K562 (cell line): Measurements from ENCODE around the gene RABL6. TPM values are rescaled to one million over a fixed set of nuclear protein-coding genes. Genes with fewer than 3 reads are reported as not detected.
"Not testable (repeated sequence)": the region's sequence is repeated elsewhere in the genome, so short reads cannot be mapped to it uniquely, and the experiment has no call there.

Source experiments
- ATAC-seq: fragments of 200-7000 bp; cut with Tn5 transposase; 3 replicates; pipeline ENCODE4 v1.9.1; 2020; ENCODE audit warnings: moderate library complexity
- BruUV-seq: library from RNA; stranded (reverse); fragments of 400-500 nt; replicated peaks from 2 replicates; lab custom pipeline; 2021; lab: Mats Ljungman, UMichigan
- CTCF ChIA-PET: fragments of 300-600 bp; formaldehyde crosslinking; extraction: SDS; loops from one replicate; lab custom pipeline; 2021; ENCODE audit warnings: low intra/inter-chr PET ratio; lab: Yijun Ruan, JAX
- POLR2A ChIA-PET: fragments of 300-600, 350-650 bp; sonication (Branson Sonifier 250); formaldehyde crosslinking; extraction: SDS; loops from one replicate; lab custom pipeline; 2021; ENCODE audit warnings: antibody characterized with exemption, inconsistent platforms; lab: Yijun Ruan, JAX
- DNase-seq, 4 experiments: peaks; one replicate each; pipeline versions ENCODE4 v3.0.0 to v3.0.0-alpha.2; 2011 to 2018; ENCODE audit warnings: low spot score in 3 of 4, mixed read lengths in 3 of 4; ENCODE audit errors: extremely low read depth in 1 of 4
- FAIRE-seq: peaks from 2 replicates; lab custom pipeline; 2011; peaks lifted over from hg19 to GRCh38; lab: Jason Lieb, UNC
- H2AFZ ChIP-seq: 2 replicates; pipeline ENCODE4 v1.6.0; 2011; ENCODE audit warnings: low read depth, low read length, control low read depth, inconsistent platforms
- H3K27ac ChIP-seq: fragments of 200-600 bp; 3 replicates; pipeline ENCODE4 v1.8.0; 2011; ENCODE audit warnings: low read depth, mild to moderate bottlenecking, control low read depth, inconsistent platforms, low read length, moderate library complexity, mixed read lengths; ENCODE audit errors: extremely low read depth
- H3K27me3 ChIP-seq, 2 experiments: fragments of 300-600 bp in 1 of 2; 2 replicates in 1 of 2; 3 replicates in 1 of 2; pipeline versions ENCODE4 v1.6.0 to v1.8.0; 2011; ENCODE audit warnings: inconsistent platforms in 2 of 2, low read length in 2 of 2, mild to moderate bottlenecking in 1 of 2, mixed read lengths in 1 of 2, moderate library complexity in 1 of 2; ENCODE audit not compliant: control insufficient read depth in 2 of 2, insufficient read depth in 2 of 2
- H3K36me3 ChIP-seq: fragments of 300-600 bp; 3 replicates; pipeline ENCODE4 v1.8.0; 2011; ENCODE audit warnings: mild to moderate bottlenecking, low read length, inconsistent platforms; ENCODE audit not compliant: control insufficient read depth, insufficient read depth
- H3K4me1 ChIP-seq, 2 experiments: fragments of 200-600 bp in 1 of 2; replicated peaks in 1 of 2; 2 replicates in 1 of 2; 3 replicates in 1 of 2; pipeline versions ENCODE4 v1.5.1 to v1.8.0; 2011; ENCODE audit warnings: inconsistent platforms in 2 of 2, low read length in 2 of 2, mild to moderate bottlenecking in 1 of 2, mixed read lengths in 1 of 2, moderate library complexity in 1 of 2; ENCODE audit not compliant: control insufficient read depth in 2 of 2, insufficient read depth in 2 of 2
- H3K4me2 ChIP-seq: 2 replicates; pipeline ENCODE4 v1.6.1; 2011; ENCODE audit warnings: low read length, control low read depth, inconsistent platforms, mixed read lengths; ENCODE audit not compliant: insufficient read depth
- H3K4me3 ChIP-seq: fragments of 200-600 bp; sonication (generic), shearing (Covaris generic); 2 replicates; pipeline ENCODE4 v1.5.1; 2016; ENCODE audit warnings: control low read depth, inconsistent platforms
- H3K79me2 ChIP-seq: fragments of 200-600 bp; 3 replicates; pipeline ENCODE4 v1.8.0; 2011; ENCODE audit warnings: low read length, inconsistent platforms; ENCODE audit not compliant: control insufficient read depth, insufficient read depth
- H3K9ac ChIP-seq, 2 experiments: 2 replicates each; pipeline versions ENCODE4 v1.6.0 to v1.6.1; 2011; ENCODE audit warnings: low read depth in 2 of 2, low read length in 2 of 2, control low read depth in 1 of 2, inconsistent platforms in 1 of 2, mild to moderate bottlenecking in 1 of 2, mixed read lengths in 1 of 2; ENCODE audit not compliant: insufficient read depth in 1 of 2
- H3K9me1 ChIP-seq: one replicate; pipeline ENCODE4 v1.6.0; 2011; ENCODE audit warnings: inconsistent platforms, mild to moderate bottlenecking, low read length, moderate library complexity; ENCODE audit not compliant: control insufficient read depth, insufficient read depth
- H3K9me3 ChIP-seq: replicated peaks from 2 replicates; pipeline ENCODE4 v1.5.1; 2011; ENCODE audit warnings: low read depth, low read length, inconsistent platforms; ENCODE audit not compliant: control insufficient read depth, insufficient read depth
- H4K20me1 ChIP-seq: replicated peaks from 2 replicates; pipeline ENCODE4 v1.6.1; 2011; ENCODE audit warnings: low read length, inconsistent platforms, mixed read lengths; ENCODE audit not compliant: control insufficient read depth, insufficient read depth
- BHLHE40 ChIP-seq: IDR thresholded peaks from 2 replicates; pipeline ENCODE4 v1.6.1; 2011; ENCODE audit warnings: low read length, improper control_type of control experiment
- FIP1L1 ChIP-seq: fragments of 200-400 bp; formaldehyde crosslinking; IDR thresholded peaks from 2 replicates; pipeline ENCODE4 v1.6.1; 2018; ENCODE audit warnings: mild to moderate bottlenecking, low read depth, low read length; ENCODE audit not compliant: poor library complexity, severe bottlenecking
- POLR2G ChIP-seq: fragments of 200-400 bp; formaldehyde crosslinking; IDR thresholded peaks from 2 replicates; pipeline ENCODE4 v1.6.1; 2017; ENCODE audit warnings: low read depth, mild to moderate bottlenecking, antibody characterized with exemption, low read length, moderate library complexity
- PTBP1 ChIP-seq: fragments of 200-400 bp; formaldehyde crosslinking; IDR thresholded peaks from 2 replicates; pipeline ENCODE4 v1.6.1; 2017; ENCODE audit warnings: low read depth, low read length
- RBFOX2 ChIP-seq: fragments of 200-400 bp; formaldehyde crosslinking; IDR thresholded peaks from 2 replicates; pipeline ENCODE4 v1.6.1; 2017; ENCODE audit warnings: low read depth, mild to moderate bottlenecking, low read length, moderate library complexity
- TAF15 ChIP-seq: fragments of 200-400 bp; formaldehyde crosslinking; IDR thresholded peaks from 2 replicates; pipeline ENCODE4 v1.6.1; 2017; ENCODE audit warnings: mild to moderate bottlenecking, low read depth, low read length, moderate library complexity
- USF2 ChIP-seq: sonication (generic); formaldehyde crosslinking; IDR thresholded peaks from 2 replicates; pipeline ENCODE4 v1.5.0; 2020; ENCODE audit warnings: missing genetic modification reagents
- ZC3H4 ChIP-seq: sonication (generic); formaldehyde crosslinking; IDR thresholded peaks from 2 replicates; pipeline ENCODE4 v1.9.0; 2021; ENCODE audit warnings: missing genetic modification reagents, borderline replicate concordance
- ZNF740 ChIP-seq, 3 experiments: fragments of 200-800 bp in 1 of 3; sonication (Bioruptor generic) in 1 of 3; sonication (generic) in 1 of 3; formaldehyde crosslinking in 1 of 3; IDR thresholded peaks; 2 replicates each; pipeline versions ENCODE4 v1.6.1 to v1.8.0; 2016 to 2022; ENCODE audit warnings: mild to moderate bottlenecking in 2 of 3, missing compliant biosample characterization in 2 of 3, missing genetic modification characterization in 2 of 3, missing genetic modification reagents in 1 of 3
- WGBS: fragments of 100-300 bp; shearing (Covaris generic); methylation state at CpG from one replicate; pipeline ENCODE4 v1.1.6; 2016; ENCODE audit warnings: low coverage, mixed read lengths; ENCODE audit not compliant: insufficient coverage; ENCODE audit errors: missing lambda C conversion rate; 5-methylcytosine and 5-hydroxymethylcytosine counted together
- in situ Hi-C: fragments of 300-500 bp; cut with MboI; formaldehyde crosslinking; loops from 4 replicates; pipeline ENCODE4 v1.15.0; 2018; ENCODE audit warnings: inconsistent platforms, mixed read lengths
- intact Hi-C: fragments of 100-400 bp; cut with micrococcal nuclease; formaldehyde crosslinking; loops from 2 replicates; pipeline ENCODE4 v1.14.2; 2022
- polyA plus RNA-seq, 8 experiments: library from polyadenylated mRNA; depleted of rRNA in 4 of 8; stranded (reverse) in 5 of 8; unstranded in 3 of 8; fragments of >200 nt; fragmentation: Nextera tagmentation in 2 of 8; fragmentation: Illumina TruSeq in 1 of 8; extraction: Ambion mirVana in 2 of 8; extraction: Trizol in 1 of 8; gene quantifications; 2 replicates each; pipeline versions ENCODE4 v1.2.1 to v1.2.3, GENCODE V29; 2011 to 2014; ENCODE audit warnings: inconsistent platforms in 1 of 8, missing spikeins in 1 of 8
- total RNA-seq, 7 experiments: library from RNA; depleted of rRNA in 6 of 7; stranded (reverse); fragments of >200 nt in 6 of 7; fragmentation: Illumina TruSeq in 2 of 7; extraction: Trizol in 2 of 7; gene quantifications; 2 replicates each; pipeline versions ENCODE4 v1.2.1 to v1.2.3, GENCODE V29; 2011 to 2021; ENCODE audit warnings: low replicate concordance in 1 of 7

Gene RABL6
- total and polyA plus RNA-seq, 9 of the 15 experiments (the other 6 are each of a cell fraction or from before 2014, with no cell fraction given), result 5.6 to 181 (median 84.5) TPM

- H2AFZ ChIP-seq; H3K27ac ChIP-seq; DNase-seq; H3K4me2 ChIP-seq; BruUV-seq; H3K9me3 ChIP-seq; FAIRE-seq; H3K27me3 ChIP-seq; H3K79me2 ChIP-seq; in situ Hi-C loops; H3K9me1 ChIP-seq; H3K4me3 ChIP-seq; TF ChIP-seq ZNF740 (tag; IDR thresholded peaks at IDR 0.05): not testable (repeated sequence)
- Histone ChIP-seq H3K4me1 (peaks cover 12 to 92% of the 10 kb centered on the region in 2 experiments), H3K36me3 (peaks cover 39% of the 10 kb centered on the region; the same call in 2 of the 3 replicates), H4K20me1 (peaks cover 17% of the 10 kb centered on the region), H3K9ac (peak overlapping the region in 1 of 2 experiments; percentile 79; a peak in 2 of 4 replicates)
- intact Hi-C loops, result loop anchor here (2.0 kb wide), 2 partner anchors 55 to 193 kb away; no protein-coding TSS in a partner anchor
- WGBS, result 31% methylated on average over 12 of the region's 16 CpGs
- POLR2A ChIA-PET, result interaction anchor here (0.6 to 2.6 kb wide), 9 partner anchors 10 to 358 kb away, joined by 3 to 10 read pairs (median 3); no protein-coding TSS in a partner anchor
- TF ChIP-seq PTBP1 (peak; percentile 0; the same call in 1 of the 2 replicates), RBFOX2 (peak; percentile 2; the same call in 1 of the 2 replicates), FIP1L1 (peak; percentile 13), TAF15 (peak; percentile 30; the same call in 1 of the 2 replicates), USF2 (CRISPR knock-in tag) (peak; percentile 8; the same call in 1 of the 2 replicates), POLR2G (peak; percentile 61), BHLHE40 (peak; percentile 14; the same call in 1 of the 2 replicates), ZC3H4 (0 out of 2 replicates have a peak, but pooled peaks have one; percentile 6), ZNF740 (CRISPR knock-in tag; IDR thresholded peaks at IDR 0.05) (peak; percentile 63)
- CTCF ChIA-PET, result interaction anchor here (0.7 to 1.1 kb wide), 3 partner anchors 50 to 614 kb away, joined by 3 read pairs; no protein-coding TSS in a partner anchor
- ATAC-seq, result peak; percentile 2
Measured at GRCh38 chr9:136841646-136842379, 34.1 kb downstream of the RABL6 start.
